KBM-7 (cell line): Measurements from ENCODE around the gene UNC93A.
A peak's percentile ranks its signal among the peaks of the same experiment; 100 is the strongest.

Experiments
- DNase-seq: peaks from one replicate; pipeline ENCODE4 v3.0.0-alpha.2; 2015
- in situ Hi-C: fragments of 300-500 bp; cut with MboI; formaldehyde crosslinking; loops from 2 replicates; pipeline ENCODE4 v1.14.3; 2020; ENCODE audit warnings: low sequenced_read_pairs, low pct_unique_long_range_greater_than_20kb, mixed read lengths

Gene UNC93A

DNA sequence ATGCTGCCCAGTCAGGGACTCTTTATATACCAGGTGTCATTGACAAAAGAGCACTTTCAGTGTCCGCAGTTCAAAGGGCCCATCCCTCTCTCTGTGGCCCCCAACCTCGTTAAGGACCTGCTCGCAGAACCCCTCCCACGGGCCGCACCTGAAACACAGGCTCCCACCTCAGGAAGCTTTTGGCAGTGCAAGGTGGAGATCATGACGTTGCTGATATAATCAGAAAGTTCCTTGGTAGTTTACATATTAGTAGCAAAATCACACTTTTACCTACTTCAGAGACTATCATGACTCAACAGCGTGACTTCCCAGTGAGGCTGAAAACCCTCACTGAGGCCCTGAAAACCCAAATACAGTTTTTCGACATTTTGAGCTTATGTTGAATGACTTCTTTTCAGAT is 37.9 kb downstream of the UNC93A start:
- in situ Hi-C loops: no loop called here
- no peak for DNase-seq

DNA sequence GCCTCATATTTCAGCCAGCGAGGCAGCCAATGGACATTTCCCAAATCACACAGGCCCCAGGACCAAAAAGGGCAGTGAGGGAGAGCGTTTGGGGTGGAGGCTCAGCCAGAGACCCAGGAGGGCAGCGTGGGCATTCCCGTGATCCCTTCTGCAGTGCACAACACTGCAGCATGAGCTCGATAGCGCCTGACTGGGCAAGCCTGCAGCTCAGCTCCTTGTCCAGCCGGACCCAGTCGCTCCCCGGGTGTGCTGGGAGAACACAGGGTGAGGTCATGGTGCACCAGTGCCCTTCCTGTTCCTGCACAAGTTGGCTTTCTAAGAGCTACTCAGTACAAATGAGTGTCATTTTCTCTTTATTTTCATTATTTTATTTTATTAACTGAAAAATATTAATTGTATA is 39.6 kb downstream of the UNC93A start:
- no peak for DNase-seq

DNA sequence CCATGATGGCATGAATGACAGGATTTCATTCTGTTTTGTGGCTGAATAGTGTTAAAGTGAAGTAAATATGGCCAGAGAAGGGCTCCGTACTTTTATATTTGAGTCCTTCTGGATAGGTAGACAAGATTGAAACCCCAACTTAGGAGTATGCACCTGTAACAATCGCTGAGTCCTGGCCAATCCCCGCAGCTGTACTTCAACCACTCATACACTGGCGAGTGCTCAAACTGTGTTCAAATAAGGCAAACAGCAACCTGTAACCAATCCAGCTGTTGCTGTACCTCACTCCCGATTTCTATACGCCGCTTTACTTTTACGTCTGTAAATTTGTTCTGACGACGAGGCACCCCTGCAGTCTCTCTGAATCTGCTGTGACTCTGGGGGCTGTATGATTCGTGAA is 40.5 kb downstream of the UNC93A start:
- in situ Hi-C loops: no loop called here
- DNase-seq: no peak

More for the DNA sequence above, 39.6 kb downstream of the UNC93A start:
- in situ Hi-C loops: no loop called here

DNA sequence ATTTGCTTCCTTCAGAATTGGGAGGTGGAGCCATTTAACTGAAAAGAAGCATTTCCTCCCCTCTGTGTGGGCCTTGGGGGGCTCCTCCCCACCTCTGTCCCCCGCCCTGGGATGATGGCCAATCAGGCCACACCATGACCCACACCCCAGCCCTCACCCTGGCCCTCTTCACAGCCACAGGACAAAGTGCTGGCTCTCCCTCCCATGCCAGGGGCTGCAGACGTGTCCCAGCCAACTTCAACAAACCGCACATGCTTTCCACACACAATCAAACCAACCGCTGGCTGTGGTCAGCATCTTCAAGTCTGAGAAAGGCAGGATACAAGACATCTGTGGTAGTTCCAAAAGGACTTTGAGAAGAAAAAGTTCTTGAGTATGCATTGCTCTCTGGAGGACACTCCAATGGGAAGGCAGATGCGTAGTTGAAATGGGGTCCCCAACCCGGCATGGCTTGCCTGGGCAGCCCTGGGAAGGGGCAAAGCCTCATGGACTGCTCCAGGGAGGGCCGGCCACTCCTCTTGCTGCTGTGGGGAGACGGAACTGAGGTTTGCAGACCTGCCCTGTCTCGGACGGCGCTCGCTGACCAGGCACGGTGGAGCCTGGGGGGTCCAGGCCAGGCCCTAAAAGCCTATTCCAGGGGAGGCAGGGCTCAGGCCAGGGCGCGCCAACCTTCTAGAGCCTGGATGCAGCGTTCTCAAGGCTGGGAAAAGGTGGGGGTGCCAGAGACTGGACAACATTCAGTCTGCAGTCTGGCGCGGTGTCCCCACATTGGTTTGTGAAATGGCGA is 45.9 kb downstream of the UNC93A start:
- in situ Hi-C loops: no loop called here

DNA sequence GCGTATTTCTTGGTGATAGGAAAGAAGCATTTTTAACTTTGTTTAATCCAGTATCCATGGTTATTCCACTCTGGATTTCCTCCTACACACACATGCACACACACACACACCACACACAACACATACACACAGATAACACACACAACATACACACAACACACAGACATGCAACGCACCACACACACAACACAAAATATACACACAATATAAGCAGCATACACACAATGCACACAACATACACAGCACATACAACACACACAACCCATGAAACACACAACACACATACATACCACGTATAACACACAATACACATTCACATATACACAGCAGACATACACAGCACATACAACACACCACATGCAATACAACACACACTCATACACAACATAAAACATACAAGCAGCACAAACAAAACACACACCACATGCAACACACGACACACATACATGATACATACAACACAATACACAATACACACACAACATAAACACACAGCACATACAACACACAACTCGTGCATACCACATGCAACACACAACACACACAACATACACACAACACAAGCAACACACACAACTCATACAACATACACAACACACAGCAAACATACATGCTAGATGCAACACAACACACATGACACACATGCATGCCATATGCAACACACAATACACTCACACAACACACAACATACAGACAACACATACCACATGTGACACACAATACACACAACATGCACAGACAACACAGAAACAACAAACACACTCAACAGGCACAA is 46.7 kb downstream of the UNC93A start:
- in situ Hi-C loops: no loop called here
- DNase-seq: no peak

More for the DNA sequence above, 45.9 kb downstream of the UNC93A start:
- no peak for DNase-seq

DNA sequence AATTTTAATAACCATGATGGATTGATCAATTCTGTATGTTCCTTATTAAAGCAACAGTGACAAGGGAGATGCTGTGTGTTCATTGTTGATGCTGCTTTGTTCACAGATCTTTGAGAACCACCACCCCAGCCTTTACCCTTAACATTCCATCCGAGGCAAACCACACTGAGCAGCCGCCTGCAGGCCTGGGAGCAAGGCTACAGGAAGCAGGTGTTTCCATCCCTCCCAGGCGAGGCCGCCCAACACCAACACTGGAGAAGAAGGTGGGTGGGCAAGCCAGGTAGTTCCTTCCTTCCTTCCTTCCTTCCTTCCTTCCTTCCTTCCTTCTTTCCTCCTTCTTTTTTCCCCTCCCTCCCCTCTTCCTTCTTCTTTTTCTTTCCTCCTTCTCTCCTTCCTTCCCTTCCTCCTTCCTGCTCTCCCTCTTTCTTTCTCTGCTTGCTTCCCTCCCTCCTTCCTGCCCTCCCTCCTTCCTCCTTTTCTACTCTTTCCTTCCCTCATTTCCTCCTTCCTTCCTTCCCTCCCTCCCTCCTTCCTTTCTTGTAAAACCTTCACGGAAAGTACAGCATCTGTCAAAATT is 47.5 kb downstream of the UNC93A start:
- peak; percentile 2 for DNase-seq

DNA sequence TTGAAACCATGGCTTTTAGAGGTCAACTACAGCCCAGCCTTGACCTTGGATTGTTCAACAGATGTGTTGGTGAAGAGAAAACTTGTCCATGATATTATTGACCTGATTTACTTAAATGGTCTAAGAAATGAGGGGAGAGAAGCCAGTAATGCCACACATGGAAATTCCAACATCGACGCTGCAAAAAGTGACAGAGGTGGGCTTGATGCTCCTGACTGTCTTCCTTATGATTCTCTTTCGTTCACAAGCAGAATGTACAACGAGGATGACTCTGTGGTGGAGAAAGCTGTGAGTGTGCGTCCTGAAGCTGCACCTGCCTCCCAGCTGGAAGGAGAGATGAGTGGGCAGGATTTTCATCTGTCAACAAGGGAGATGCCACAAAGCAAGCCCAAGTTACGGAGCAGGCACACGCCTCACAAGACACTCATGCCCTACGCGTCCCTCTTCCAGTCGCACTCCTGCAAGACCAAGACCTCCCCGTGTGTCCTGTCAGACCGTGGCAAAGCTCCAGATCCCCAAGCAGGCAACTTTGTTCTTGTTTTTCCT is 50.0 kb downstream of the UNC93A start:
- DNase-seq: no peak
- in situ Hi-C loops: no loop called here

More for the DNA sequence above, 47.5 kb downstream of the UNC93A start:
- in situ Hi-C loops: no loop called here

DNA sequence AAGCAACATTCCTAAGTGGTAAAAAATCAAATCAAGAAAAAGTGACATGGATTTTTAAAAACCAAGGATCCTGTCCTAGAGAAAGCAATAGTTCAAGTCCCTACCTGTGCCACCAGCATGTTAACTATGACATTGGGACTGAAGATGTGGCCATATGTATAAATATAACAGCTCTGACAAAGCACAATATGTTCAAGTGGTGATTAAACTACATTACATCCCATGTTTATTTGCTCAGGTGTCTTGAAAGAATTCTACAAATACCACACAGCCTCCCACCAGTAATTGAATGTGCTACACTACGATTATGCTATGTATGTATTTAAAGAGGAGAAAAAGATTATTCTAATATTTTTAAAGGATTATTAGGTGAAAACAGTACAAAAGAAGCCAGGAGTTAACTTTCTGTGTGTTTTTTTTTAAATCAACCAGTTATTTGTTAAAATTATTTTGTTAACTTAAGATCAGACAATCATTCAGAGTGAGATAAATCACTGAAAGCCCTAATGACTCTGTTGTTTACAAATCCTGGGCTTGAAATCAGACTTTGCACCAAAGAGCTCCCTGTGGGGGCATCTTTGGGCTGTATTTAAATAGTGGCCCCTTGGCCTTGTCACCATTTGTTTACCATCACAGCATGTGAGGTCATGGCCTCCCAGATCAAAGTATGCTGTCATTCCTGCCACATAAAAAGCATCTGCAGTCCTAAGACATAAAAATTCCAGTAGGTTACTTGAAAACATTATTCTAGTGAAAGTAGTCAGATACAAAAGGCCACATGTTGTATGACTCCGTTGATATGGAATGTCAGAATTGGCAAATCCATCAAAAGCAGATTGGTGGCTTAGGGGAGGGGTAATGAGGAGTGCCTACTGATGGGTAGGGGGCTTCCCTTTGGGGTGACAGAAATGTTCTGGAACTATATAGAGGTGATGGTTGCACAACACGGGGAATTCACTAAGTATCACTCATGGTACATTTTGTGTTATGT is 50.8 kb downstream of the UNC93A start:
- in situ Hi-C loops: no loop called here
- DNase-seq: no peak

DNA sequence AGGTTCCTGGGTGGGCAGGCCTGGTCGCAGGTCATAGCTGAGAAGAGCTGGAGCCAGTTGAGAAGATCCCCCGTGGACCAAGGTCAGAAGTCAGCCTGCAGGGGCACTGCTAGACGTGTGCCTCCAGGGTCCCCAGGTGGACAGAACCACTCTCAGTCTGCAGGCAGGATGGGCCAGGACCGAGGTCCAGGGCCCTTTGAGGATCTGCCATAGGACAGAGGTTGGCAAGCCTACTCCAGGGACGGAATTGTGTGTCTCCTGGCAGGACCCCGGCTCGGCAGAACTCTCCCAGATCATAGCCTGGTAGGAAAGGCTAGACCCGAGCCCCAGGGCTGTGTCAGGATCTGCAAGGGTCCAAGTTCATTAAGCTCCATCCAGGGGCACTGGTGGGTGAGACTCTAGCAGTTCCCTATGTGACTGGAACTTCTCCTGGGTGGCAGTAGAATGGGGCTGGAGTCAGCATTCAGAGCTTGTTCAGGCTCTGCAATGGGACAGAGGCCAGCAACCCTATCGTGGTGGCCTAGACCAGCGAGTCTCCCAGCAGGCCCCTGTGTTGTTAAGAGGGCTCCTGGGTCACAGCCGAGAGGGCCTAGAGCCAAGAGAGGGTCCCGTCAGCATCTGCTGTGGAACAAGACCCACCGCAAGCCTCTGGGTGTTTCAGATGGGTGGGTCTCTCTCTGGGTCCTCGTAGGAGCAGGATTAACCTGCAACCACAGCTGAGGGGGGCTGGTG is 51.9 kb downstream of the UNC93A start:
- in situ Hi-C loops: no loop called here
- DNase-seq: no peak

DNA sequence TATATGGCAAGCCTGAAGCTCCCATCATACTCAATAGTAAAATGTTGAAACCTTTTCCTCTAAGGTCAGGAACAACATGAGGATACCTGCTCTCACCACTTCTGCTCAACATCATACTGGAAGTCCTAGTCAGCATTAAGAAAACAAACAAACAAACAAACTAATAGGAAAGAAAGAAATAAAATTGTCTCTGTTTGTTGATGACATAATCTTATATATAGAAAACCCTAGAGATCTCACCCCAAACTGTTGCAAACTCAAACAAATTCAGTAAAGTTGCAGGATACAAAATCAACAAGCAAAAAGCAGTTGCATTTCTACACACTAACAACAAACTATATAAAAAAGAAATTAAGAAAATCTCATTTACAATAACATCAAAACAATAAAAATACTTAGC is 54.2 kb downstream of the UNC93A start:
- in situ Hi-C loops: no loop called here
- DNase-seq: no peak

DNA sequence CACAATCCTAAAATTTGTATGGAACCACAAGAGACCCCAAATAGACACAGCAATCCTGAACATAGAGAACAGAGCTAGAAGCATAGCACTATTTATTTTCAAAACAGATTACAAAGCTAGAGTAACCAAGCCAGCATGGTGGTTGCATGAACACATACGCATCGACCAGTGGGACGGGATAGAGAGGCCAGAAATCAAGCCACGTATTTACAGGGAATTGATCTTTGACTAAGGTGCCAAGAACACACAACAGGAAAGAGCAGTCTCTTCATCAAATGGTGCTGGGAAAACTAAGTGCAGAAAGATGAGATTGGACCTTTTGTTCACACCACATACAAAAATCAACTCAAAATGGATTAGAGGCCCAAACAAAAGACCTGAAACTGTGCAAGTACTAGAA is 54.8 kb downstream of the UNC93A start:
- in situ Hi-C loops: no loop called here
- no peak for DNase-seq

DNA sequence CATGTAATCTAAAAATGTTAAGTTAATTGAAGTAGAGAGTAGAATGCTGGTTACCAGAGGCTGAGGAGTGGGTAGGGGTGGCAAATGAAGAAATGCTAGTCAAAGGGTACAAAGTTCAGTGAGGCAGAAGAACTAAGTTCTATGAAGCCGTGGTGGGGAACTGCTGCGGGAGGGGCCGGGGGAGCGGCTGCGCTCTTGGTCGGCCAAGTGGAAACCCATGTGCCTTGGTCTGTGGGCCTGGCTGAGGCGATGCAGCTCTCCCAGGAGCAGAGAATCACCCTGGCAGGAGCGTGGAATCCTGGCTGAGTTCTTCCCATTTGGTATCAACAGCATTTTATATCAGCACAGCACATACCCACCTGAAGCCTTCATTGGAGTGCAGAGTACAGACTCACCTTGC is 56.1 kb downstream of the UNC93A start:
- DNase-seq: no peak
- in situ Hi-C loops: no loop called here

DNA sequence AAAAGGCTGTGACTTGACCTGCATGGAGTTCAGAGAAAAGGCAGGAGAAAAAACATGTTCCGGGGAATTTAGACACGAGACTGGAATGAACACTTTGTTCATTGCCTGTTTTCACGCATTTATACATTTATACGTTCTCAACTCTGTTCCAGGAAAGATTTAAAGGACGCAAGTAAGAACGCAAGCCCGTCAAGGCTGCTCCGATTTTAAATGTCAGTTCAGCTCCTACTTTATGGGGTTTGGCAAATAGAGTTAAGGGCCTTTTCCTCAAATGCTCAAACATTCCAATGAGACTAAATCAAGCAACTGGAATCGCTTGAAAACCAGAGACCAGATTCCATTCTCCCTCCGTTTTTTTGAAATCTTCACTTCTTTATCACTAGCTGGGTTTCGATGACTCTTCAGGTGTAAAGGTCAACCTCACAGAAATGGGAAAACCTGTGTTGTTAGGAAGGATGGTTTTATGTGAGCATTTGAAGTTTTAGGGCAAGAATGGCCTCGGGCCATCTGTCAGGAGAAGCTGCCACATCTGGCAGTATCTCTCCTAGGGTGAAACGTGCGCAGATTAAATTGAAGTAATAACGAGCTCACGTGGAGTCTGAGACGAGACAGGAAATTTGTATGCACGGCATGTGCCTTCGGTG is 58.6 kb downstream of the UNC93A start:
- in situ Hi-C loops: no loop called here
- DNase-seq: no peak

DNA sequence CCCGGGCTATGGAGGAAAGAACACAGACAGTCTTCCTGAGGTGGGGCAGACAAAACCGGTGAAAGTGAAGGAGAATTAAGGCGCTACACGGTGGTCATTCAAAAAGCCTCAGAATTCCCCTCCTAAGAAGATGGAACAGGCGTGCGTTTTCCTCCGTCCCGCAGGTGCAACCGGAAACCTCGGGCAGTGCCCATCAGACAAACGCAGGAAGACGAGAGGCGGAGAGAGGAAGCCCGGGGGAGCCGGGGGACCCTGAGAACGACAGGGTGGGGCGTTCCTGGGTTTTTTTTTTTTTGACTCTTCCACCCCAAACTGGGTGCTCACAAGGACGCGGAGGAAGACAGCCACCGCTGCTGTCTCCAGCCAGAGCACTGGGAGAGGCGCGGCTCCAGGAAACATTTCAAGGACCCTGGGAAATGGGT is 59.2 kb downstream of the UNC93A start:
- in situ Hi-C loops: no loop called here
- DNase-seq: no peak

DNA sequence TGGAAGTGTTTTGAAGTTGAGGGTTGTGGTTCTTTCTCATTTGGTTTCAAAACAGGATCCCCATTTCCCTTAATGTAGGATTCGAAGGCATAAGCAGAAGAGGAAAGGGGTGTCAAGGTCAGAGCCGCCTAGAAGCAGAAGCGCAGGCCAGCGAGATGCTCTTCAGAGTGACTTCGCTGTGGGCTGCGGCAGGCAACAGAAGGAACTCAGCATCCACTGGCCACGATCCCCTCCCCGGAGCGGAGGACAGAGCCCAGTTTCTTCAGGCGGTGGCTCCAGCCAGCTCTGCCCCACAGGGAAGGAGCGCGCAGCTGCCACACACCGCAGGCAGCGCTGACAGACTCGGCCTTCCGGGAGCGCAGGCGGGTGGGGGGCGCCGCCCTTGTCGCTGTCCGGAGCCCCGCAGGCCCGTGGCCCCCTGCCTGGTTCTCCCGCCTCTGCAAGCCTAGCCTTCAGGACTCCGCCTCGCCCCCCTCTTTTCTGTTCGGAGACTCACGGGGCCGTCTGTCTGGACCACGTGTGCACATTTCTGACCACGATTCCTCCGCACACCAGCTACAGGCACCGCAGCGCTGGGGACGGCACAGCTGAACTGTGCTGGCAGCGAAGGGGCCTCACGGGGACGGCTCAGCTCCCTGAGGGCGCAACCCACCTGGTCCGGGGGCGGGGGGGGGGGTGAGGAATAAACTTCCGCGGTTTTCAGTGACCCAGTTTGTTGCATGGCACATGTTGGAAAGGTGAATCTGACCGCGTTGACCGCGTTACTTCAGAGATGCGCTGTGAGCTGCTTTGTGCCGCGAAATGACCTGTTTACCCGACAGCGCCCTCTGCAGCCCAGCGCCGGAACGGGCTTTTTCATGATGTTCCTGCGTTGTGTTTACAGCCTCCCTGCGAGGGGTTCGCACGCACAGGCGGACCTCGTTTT is 59.9 kb downstream of the UNC93A start:
- in situ Hi-C loops: no loop called here
- DNase-seq: peak; percentile 87

DNA sequence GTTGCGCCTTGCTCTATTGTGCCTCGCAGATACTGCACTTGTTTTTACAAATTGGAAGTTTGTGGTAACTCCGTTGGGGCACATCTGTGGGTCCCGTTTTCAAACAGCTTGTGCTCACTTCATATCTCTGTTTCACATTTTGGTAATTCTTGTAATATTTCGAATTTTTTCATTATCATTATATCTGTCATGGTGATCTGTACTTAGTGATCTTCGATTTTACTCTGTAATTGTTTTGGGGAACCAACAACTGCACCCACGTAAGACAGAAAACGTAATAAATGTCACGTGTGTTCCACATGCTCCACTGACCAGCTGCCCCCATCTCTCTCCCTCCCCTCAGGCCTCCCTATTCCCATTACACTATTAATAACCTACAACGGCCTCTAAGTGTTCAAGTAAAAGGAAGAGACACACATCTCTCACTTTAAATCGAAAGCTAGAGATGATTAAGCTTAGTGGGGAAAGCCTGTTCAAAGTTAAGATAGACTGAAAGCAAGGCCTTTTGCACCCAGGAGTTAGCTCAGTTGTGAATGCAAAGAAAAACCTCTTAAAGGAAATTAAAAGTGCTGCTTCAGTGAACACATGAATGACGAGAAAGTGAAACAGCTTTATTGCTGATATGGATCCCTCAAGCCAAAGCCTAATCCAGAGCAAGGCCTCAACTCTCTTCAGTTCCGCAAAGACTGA is 60.7 kb downstream of the UNC93A start:
- in situ Hi-C loops: no loop called here
- no peak for DNase-seq
